Tibial nerve (tissue), 4 donors: ENCODE data around the gene SEL1L3.

Experiments
- EP300 ChIP-seq, 2 donors: sonication (generic); formaldehyde crosslinking; IDR thresholded peaks; one replicate each; pipeline ENCODE4 v1.6.1; 2017; ENCODE audit warnings: antibody characterized with exemption in 2 of 2, mild to moderate bottlenecking in 1 of 2
- POLR2A ChIP-seq, 2 donors: fragments of 450-650 bp; IDR thresholded peaks; one replicate each; pipeline ENCODE4 v1.6.1; 2017; ENCODE audit warnings: antibody characterized with exemption in 2 of 2, mild to moderate bottlenecking in 2 of 2, moderate library complexity in 2 of 2
- TF ChIP-seq, protein P1 (sequence below), 5 experiments: fragments of 200-600 bp in 3 of 5; fragments of 450-650 bp in 2 of 5; sonication (generic) in 3 of 5; IDR thresholded peaks; one replicate each; pipeline ENCODE4 v1.5.1; 2016 to 2019; ENCODE audit warnings: antibody characterized with exemption in 5 of 5, mild to moderate bottlenecking in 3 of 5, moderate library complexity in 2 of 5

- no peak for TF ChIP-seq POLR2A (IDR thresholded peaks at IDR 0.05)
- TF ChIP-seq, protein P1, sequence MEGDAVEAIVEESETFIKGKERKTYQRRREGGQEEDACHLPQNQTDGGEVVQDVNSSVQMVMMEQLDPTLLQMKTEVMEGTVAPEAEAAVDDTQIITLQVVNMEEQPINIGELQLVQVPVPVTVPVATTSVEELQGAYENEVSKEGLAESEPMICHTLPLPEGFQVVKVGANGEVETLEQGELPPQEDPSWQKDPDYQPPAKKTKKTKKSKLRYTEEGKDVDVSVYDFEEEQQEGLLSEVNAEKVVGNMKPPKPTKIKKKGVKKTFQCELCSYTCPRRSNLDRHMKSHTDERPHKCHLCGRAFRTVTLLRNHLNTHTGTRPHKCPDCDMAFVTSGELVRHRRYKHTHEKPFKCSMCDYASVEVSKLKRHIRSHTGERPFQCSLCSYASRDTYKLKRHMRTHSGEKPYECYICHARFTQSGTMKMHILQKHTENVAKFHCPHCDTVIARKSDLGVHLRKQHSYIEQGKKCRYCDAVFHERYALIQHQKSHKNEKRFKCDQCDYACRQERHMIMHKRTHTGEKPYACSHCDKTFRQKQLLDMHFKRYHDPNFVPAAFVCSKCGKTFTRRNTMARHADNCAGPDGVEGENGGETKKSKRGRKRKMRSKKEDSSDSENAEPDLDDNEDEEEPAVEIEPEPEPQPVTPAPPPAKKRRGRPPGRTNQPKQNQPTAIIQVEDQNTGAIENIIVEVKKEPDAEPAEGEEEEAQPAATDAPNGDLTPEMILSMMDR (IDR thresholded peaks at IDR 0.05) = no peak
- TF ChIP-seq EP300 (IDR thresholded peaks at IDR 0.05) = no peak
Observed at GRCh38 chr4:25872851-25873631, 10.3 kb upstream of the SEL1L3 start.
